Cardiac muscle cell (in vitro differentiated cells and primary cell): ENCODE data around the gene FPR1. TPM values are rescaled to one million over a fixed set of nuclear protein-coding genes. Genes with fewer than 3 reads are reported as not detected.
"Not testable (repeated sequence)": the region's sequence is repeated elsewhere in the genome, so short reads cannot be mapped to it uniquely, and the experiment has no call there.

ENCODE experiments used
- DNase-seq, 2 donors: peaks; one replicate each; pipeline versions ENCODE4 v3.0.0 to v3.0.0-alpha.2; 2010 to 2017; ENCODE audit warnings: low read depth in 1 of 2, low spot score in 1 of 2
- H3K27ac ChIP-seq: fragments of 200-600 bp; sonication (generic); 2 replicates; pipeline ENCODE4 v1.5.1; 2016
- H3K27me3 ChIP-seq: fragments of 200-600 bp; sonication (generic); 2 replicates; pipeline ENCODE4 v1.6.0; 2016; ENCODE audit warnings: control low read depth
- H3K36me3 ChIP-seq: fragments of 200-600 bp; sonication (generic); 2 replicates; pipeline ENCODE4 v1.5.1; 2016; ENCODE audit warnings: control low read depth
- H3K4me1 ChIP-seq: fragments of 200-600 bp; sonication (generic); 2 replicates; pipeline ENCODE4 v1.8.1; 2017; ENCODE audit warnings: low read depth, mild to moderate bottlenecking, mixed run types
- H3K4me3 ChIP-seq: fragments of 200-600 bp; sonication (generic); 2 replicates; pipeline ENCODE4 v1.5.1; 2016; ENCODE audit warnings: mild to moderate bottlenecking
- H3K9me3 ChIP-seq: fragments of 200-600 bp; sonication (generic); 2 replicates; pipeline ENCODE4 v1.5.1; 2017; ENCODE audit warnings: low read depth, mild to moderate bottlenecking, control low read depth
- CTCF ChIP-seq: IDR thresholded peaks from 2 replicates; pipeline ENCODE4 v1.5.1; 2012; ENCODE audit warnings: low read depth, mild to moderate bottlenecking, low read length
- polyA plus RNA-seq: library from polyadenylated mRNA; unstranded; fragments of >200 nt; fragmentation: Nextera tagmentation; extraction: Ambion mirVana; gene quantifications from 2 replicates; pipeline ENCODE4 v1.2.1, GENCODE V29; 2016
- total RNA-seq: library from RNA; depleted of rRNA; stranded (reverse); fragments of >200 nt; gene quantifications from 2 replicates; pipeline ENCODE4 v1.2.3, GENCODE V29; 2016

Gene FPR1
- total and polyA plus RNA-seq, 2 experiments from 2014 or later, result not detected

GRCh38 chr19:51777570-51778462 is 26.1 kb upstream of the FPR1 start:
- Histone ChIP-seq H3K4me1 (no peaks in the 10 kb centered on the region), H3K9me3 (no peaks in the 10 kb centered on the region), H3K4me3 (no peak overlapping the region), H3K27ac (no peak overlapping the region), H3K27me3 (no peaks in the 10 kb centered on the region), H3K36me3 (no peaks in the 10 kb centered on the region)
- TF ChIP-seq CTCF, result peak; percentile 64
- DNase-seq, result peak; percentile 87 to 98

GRCh38 chr19:51776561-51776960 is 24.9 kb upstream of the FPR1 start:
- DNase-seq, H3K27me3 ChIP-seq: not testable (repeated sequence)

GRCh38 chr19:51772977-51773376 is 21.3 kb upstream of the FPR1 start:
- Histone ChIP-seq H3K36me3 (no peaks in the 10 kb centered on the region), H3K27ac (no peak overlapping the region), H3K4me3 (no peak overlapping the region), H3K27me3 (no peaks in the 10 kb centered on the region), H3K4me1 (no peaks in the 10 kb centered on the region), H3K9me3 (no peaks in the 10 kb centered on the region)
- no peak for DNase-seq
- TF ChIP-seq CTCF, result no peak

More at GRCh38 chr19:51776561-51776960, 24.9 kb upstream of the FPR1 start:
- H3K36me3 ChIP-seq, H3K9me3 ChIP-seq, H3K4me1 ChIP-seq, H3K4me3 ChIP-seq, H3K27ac ChIP-seq: not testable (repeated sequence)

GRCh38 chr19:51771376-51772130 is 19.9 kb upstream of the FPR1 start:
- Histone ChIP-seq H3K4me3 (no peak overlapping the region), H3K27ac (no peak overlapping the region), H3K27me3 (no peaks in the 10 kb centered on the region), H3K9me3 (no peaks in the 10 kb centered on the region), H3K36me3 (no peaks in the 10 kb centered on the region), H3K4me1 (no peaks in the 10 kb centered on the region)
- DNase-seq, result peak in 1 of 2 donors; percentile 48
- TF ChIP-seq CTCF, result no peak

- DNase-seq, result no peak
- H3K27ac ChIP-seq, result no peak overlapping the region
- H3K36me3 ChIP-seq, result no peaks in the 10 kb centered on the region
- H3K4me3 ChIP-seq, result no peak overlapping the region
- no peaks in the 10 kb centered on the region for H3K9me3 ChIP-seq
- TF ChIP-seq CTCF, result no peak
- H3K4me1 ChIP-seq, result no peaks in the 10 kb centered on the region
- no peaks in the 10 kb centered on the region for H3K27me3 ChIP-seq
Observed at GRCh38 chr19:51766461-51766860, 14.8 kb upstream of the FPR1 start.

GRCh38 chr19:51765086-51765485 is 13.4 kb upstream of the FPR1 start:
- Histone ChIP-seq H3K27me3 (no peaks in the 10 kb centered on the region), H3K36me3 (no peaks in the 10 kb centered on the region), H3K27ac (no peak overlapping the region), H3K4me3 (no peak overlapping the region), H3K9me3 (no peaks in the 10 kb centered on the region), H3K4me1 (no peaks in the 10 kb centered on the region)
- TF ChIP-seq CTCF, result no peak
- DNase-seq, result no peak
